HG03064 (cell line): ENCODE measurements around the gene CMIP.

Source experiments
- ATAC-seq: cut with Tn5 transposase; IDR thresholded peaks from one replicate; pipeline ENCODE4 v1.9.1; 2021; ENCODE audit warnings: low read depth; ENCODE audit not compliant: unreplicated experiment

CMIP gene

DNA sequence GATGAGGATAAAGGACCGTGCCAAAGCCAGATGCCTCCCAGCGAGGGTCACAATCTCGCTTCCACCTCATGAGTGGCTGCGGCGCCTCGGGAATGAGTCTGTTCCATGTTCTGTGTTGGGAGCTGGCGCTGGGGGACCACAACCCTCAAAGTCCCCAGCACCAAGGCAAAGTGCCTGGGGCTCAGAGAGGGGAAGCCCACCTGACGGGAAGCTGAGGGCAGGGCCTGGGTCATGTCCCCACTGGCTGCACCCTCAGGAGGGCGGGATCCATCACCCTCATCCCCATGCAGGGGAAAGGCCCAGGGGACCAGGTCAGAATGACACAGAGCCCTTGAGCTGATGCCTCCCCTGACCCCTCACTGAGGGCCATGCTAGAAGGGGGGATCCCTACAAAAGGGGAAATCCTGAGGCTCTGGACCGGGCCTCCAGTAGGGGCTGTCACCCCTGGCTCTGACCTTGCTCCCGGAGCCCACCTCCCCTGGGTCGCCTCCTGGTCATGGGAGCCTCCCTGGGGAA lies 183.2 kb downstream of the CMIP start:
- no peak for ATAC-seq

DNA sequence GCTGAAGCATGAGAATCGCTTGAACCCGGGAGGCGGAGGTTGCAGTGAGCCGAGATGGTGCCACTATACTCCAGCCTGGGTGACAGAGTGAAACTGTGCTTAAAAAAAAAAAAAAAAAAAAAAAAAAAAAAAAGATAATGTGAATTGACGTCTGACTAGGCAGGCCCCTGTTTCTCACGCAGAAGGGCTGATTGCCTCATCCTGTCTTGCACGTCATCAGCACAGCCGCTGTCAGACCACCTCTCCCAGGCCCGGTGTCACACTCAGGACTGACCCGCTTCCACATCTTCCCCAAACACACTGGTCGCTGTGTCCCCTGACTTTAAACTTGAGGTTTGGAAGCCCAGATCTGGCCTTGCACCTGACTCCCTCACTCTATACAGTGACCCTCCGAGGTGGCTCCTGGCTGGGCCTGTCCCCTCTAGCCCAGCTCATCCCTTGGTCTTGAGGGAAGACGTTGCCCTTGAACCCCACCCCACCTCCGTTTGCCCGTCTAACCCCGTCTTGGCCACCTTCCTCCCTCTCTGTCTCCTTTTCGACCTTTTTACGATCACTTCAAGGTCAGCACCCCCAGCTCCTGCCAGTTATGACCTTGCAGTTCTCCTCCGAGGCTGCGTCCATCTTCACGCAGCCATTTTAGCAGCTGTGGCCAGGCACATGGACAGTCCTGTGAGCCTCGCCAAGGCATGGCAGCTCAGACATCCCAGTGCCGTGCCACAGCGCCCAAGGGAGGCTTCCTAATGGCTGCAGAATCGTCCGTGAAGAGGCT lies 184.6 kb downstream of the CMIP start:
- no peak for ATAC-seq

- ATAC-seq, result no peak
These were observed 185.5 kb downstream of the CMIP start for GRCh38 chr16:81629896-81630634.

GRCh38 chr16:81630635-81631031 lies 186.0 kb downstream of the CMIP start:
- ATAC-seq, result no peak

DNA sequence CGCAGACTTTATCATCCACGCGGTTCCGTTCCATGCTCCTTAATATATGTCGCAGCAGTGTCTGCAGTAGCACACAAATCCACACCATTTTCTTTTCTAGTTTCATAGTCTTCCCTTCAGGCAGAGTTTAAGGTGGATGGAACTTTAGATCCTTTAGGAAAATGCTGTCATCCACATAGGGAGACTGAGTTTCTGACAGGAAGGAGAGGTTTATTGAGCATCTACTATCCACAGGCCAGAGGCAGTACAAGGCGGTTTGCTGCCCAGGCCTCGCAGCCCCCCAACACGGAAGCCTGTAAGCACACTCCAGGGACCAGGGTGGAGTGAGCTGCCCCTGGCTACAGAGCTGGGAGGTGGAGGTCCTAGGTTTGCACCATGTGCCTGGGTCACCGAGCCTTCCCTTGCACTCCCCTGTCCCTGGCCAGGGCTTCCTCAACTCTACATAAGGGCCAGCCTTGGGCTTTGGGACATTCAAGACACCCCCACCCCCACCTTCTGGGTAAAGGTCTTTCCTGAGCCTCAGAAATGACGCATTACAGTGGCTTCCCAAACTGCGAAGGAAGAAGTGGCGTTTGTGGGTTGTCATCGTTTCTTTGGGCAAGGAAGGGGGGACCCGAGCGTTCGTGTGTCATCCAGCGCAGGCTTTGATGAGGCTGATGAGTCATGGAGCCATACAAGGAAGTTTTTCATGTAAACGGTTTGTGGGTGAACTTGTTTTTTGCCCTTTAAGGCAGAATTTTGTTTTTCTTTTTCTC lies 188.0 kb downstream of the CMIP start:
- no peak for ATAC-seq

DNA sequence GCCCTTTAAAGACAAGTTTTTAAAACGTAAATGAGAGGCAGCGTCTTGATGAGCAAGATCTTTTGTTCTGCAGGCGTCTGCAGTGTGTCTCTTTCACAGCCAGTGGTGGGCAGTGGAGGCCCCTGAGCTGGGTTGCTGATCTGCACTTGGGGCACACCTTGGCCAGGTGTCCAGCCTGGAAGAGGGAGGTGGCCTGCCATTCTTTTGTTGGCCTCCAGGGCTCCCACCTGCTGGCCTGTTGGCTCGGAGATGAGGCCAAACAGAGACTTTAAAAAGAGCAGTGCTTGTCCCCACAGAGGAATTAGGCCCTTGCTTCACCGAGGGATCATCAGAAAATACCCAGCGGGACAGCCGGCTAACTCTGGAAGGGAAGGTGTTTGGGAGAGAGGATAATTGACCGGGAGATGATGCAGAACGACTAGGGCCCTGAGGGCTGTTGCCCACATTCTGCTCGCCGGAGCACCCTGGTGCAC lies 188.6 kb downstream of the CMIP start:
- ATAC-seq, result no peak

GRCh38 chr16:81633680-81634379 lies 189.2 kb downstream of the CMIP start:
- ATAC-seq, result no peak

GRCh38 chr16:81634380-81635062 lies 189.9 kb downstream of the CMIP start:
- no peak for ATAC-seq

DNA sequence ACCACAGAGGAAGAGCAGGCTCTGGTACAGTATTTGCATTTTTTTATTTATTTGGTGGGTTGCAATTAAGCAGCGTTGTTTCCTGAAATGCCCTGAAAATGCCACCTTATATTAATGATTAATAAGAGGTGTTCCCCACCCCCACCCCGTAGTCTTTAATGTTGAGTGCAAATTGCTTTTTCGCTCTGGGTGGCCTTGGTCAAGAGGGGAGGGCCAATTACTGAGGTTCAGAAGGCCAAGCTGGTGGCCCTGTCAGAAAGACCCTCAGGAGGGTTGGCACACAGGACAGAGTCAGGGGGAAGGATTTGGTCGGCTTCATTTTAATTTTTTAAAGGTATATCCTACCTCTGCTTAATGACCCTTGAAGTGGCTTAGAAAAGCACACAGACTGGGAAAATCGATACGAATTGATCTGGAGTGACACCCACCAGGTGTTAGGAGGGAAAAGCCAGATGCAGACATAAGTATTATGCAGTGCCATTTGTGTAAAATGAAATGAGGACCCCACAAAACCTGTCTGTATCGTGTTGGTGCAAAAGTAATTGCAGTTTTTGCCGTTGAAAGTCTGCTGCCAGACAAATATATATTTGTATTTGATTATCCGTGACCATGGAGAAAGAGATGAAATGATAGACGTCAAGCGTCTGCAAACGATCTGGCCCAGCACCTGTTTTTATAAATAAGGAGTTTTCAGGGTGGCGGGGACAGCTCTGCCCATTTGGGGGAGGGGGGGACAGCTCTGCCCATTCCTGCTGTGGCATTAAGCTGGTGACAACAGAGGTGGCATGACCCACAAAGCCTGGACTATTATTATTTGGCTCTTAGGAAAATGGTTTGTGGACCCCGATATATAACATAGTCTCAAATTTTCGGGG lies 190.7 kb downstream of the CMIP start:
- no peak for ATAC-seq

GRCh38 chr16:81636298-81636993 lies 191.8 kb downstream of the CMIP start:
- no peak for ATAC-seq

- ATAC-seq, result no peak
These were observed 193.0 kb downstream of the CMIP start for GRCh38 chr16:81637336-81638235.

GRCh38 chr16:81638286-81638945 lies 193.8 kb downstream of the CMIP start:
- no peak for ATAC-seq

GRCh38 chr16:81639348-81639747 lies 194.7 kb downstream of the CMIP start:
- ATAC-seq, result no peak

- no peak for ATAC-seq
These were observed 195.5 kb downstream of the CMIP start for GRCh38 chr16:81639931-81640680.

DNA sequence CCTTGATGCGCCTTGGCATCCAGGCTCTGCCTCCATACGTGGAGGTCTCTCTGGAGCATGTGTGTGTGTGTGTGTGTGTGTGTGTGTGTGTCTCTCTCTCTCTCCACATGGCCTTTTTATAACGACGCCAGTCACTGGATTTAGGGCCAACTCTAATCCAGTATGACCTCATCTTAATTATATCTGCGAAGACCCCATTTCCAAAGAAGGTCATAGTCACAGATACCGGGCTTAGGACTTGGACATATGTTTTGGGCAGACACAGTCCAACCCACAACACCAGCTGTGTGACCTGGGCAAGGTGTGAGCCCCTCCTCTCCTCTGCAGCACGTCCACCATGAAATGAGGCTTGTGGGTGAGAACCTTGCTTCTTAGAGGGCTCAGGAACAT lies 196.1 kb downstream of the CMIP start:
- no peak for ATAC-seq
